8988T (cell line): Measurements from ENCODE around the gene IL10RB.
"Not testable (repeated sequence)": the region's sequence is repeated elsewhere in the genome, so short reads cannot be mapped to it uniquely, and the experiment has no call there.

Experiments
- DNase-seq: peaks from one replicate; pipeline ENCODE4 v3.0.0; 2011

Gene IL10RB

GRCh38 chr21:33241846-33242245 lies 24.3 kb upstream of the IL10RB start:
- no peak for DNase-seq

GRCh38 chr21:33242846-33243245 lies 23.3 kb upstream of the IL10RB start:
- not testable (repeated sequence) for DNase-seq

DNA sequence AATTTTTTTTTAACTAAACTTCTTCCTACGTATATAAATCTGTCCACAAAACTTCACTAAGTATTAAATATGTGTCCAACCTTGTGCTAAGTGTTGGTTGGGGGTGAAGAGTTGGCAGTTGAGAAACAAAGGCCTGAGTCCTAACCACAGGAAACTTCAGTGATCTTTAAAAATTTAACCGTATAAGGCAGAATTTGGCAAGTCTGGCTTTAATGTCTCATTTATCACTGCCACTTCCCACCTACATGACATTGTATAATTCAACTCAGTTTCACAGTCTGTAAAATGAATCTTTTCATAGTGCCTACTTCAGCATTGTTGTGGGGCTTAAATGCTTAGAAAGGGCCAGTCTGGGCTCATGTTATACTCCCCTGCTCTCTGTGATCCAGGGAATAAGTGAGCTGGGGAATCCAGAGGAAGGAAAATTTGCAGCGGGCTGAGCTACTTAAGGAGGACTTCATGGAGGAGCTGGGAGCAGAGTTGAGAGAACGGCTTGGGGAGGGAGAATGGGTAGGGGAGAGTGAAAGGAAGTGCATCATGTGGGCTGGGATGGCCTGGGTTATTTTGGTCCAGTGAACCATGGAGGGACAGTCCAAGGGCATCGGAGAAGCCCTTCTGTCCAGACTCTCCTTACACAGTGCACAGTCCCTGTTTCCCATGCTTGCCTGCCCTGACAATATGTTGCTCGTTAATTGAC lies 21.9 kb upstream of the IL10RB start:
- no peak for DNase-seq

- DNase-seq, result no peak
Observed at GRCh38 chr21:33244779-33245105, 21.4 kb upstream of the IL10RB start.

DNA sequence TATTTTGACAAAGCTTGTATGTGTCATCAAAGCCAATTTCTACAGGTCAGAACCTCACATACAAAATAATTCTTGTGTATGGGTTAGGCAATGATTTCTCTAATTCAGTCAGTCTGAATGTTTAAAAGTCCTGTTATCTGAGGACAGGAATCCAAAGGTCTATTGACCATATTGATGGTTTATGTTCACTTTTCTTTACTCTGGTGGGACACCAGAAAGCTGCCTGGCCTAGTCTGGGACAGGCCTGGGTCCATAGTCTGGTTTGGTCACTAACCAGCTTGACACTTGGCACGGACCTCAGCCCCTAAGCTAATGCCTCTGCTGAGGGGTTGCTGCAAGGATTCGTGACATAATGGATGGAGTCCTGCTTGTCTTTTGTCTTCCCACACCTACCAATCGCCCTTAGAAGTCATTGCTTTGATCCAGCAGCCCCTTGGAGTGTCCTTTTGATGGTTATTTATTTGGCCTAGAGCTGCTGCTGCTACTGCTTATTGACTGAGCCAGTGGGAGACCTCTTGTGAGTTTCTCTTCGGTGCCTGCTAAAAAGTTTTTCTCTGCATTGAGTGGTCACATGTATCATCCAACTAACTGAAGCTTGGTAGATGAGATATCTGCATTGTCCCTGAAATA lies 20.8 kb upstream of the IL10RB start:
- DNase-seq, result no peak

DNA sequence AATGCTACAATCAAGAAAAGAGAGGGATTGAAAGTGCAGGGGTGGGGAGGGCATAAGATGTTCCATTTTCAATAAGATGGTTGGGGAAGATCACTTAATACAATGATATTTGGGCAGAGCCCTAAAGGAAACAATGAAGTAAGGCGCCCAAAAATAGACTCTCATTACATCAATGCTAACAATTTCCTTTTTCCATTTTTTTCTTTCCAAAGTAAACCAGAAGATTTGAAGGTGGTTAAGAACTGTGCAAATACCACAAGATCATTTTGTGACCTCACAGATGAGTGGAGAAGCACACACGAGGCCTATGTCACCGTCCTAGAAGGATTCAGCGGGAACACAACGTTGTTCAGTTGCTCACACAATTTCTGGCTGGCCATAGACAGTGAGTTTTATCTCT lies 19.7 kb upstream of the IL10RB start:
- no peak for DNase-seq

GRCh38 chr21:33246963-33247362 lies 19.2 kb upstream of the IL10RB start:
- no peak for DNase-seq

DNA sequence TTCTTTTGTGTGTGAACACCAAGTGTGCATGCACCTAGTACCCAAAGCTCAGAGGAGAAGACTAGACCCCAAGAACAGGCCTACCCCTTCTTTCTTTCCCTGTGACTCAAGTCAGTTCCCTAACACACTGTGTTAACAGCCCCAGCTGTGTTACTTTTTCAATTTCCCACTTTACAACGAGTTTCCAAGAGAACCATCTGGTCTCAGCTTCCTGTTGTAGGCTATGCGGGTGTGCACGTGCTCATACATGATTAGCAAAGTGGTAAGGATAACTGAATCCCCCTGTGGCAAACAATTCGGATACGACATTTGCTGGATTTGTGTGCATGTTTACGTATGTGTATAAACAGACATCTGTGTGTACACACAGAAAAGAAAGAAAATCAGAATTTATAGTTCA lies 18.6 kb upstream of the IL10RB start:
- DNase-seq, result no peak

DNA sequence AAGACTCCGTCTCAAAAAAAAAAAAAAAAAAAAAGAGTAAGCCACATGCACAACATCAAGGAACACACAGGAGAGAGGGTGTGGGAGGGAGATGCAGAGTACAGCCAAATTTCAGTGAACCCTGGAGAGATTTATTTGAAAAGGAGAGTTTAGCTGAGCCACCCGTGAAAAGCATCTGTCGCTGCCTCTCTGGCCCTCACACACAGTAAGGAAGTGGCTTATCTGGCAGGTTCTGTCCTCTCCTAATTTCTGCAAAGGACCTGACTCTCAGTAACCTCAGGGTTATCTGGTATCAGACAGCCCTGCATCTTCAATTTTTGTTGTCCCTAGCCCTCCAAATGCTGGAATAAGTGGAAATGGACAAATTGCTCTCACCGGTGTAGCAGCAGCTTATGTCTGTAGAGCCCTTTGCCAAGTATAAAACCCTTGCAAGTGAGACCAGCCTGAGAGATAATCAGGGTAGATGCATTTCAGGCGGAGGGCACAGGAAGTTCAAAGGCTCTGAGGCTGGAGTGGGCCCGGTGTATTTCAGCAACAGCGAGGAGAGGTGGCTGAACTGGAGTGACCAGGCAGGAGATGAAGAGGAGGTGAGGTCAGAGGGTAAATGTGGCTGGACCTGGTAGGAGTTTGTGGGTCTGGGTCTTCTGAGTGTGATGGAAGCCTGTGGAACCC lies 16.7 kb upstream of the IL10RB start:
- DNase-seq, result no peak

DNA sequence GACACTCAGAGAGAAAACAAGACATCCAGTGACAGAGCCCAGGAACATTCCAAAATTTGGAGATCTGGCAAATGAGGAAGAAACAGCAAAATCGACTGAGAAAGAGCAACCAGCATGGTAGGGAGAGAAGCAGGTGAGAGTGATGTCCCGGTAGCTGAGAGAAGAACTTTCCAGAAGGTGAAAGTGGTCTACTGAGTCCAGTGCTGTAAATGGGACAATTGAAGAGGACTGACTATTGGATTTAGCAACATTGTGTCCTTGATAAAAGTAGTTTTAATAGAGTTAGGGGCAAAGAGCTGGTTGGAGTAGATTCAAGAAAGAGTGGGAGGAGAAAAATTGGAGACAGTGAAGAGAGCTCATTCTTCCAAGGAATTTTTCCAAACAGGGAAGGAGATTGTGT lies 15.0 kb upstream of the IL10RB start:
- no peak for DNase-seq

GRCh38 chr21:33253382-33253781 lies 12.8 kb upstream of the IL10RB start:
- DNase-seq, result not testable (repeated sequence)

DNA sequence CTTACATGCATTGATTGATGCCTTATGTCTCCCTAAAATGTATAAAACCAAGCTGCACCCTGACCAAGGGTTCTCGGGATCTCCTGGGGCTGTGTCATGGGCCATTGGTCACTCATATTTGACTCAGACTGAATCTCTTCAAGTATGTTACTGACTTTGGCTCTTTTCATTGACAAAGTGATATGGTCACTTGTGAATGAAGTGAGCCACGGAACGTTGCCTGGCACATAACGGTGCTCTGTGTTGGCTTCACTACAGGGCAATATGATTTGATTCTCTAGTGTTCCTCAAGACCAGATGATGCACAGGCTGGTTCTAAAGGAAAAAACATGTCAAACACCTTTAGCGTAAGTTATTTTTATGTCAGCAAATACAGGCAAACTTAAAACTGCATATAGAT lies 11.4 kb upstream of the IL10RB start:
- no peak for DNase-seq

DNA sequence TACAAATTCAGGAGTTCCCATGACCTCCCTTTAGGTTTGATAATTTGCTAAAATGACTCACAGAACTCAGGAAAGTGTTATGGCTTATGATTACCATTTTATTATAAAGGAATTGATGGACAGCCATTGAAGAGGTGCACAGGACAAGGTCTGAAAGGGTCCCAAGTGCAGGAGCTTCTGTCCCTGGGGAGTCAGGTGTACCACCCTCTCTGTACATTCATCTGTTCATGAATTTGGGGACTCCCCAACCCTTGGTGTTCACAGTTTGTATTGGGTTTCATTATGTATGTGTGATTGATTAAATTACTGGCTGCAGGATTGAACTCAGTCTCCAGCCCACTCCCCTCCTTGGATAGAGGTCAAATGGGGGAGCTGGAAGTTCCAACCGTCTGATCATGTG lies 10.8 kb upstream of the IL10RB start:
- DNase-seq, result no peak

DNA sequence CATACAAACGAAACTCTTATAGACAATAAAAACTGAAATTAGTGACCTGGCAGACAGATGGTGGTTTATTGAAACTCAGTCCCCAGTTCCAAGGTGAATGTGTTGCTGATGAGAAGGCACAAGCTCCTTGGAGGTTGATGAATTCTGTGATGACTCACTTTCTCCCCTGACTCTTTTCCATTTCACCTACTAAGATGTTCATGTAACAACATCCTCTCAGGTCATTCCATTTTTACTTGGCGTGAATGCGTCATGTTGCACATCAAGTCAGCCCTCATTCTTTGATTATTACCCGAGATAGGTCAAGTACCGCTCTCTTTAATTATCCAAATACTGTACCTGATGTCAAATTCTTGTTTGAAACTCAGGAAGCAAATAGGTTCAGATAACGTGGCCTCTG lies 10.1 kb upstream of the IL10RB start:
- DNase-seq, result no peak

DNA sequence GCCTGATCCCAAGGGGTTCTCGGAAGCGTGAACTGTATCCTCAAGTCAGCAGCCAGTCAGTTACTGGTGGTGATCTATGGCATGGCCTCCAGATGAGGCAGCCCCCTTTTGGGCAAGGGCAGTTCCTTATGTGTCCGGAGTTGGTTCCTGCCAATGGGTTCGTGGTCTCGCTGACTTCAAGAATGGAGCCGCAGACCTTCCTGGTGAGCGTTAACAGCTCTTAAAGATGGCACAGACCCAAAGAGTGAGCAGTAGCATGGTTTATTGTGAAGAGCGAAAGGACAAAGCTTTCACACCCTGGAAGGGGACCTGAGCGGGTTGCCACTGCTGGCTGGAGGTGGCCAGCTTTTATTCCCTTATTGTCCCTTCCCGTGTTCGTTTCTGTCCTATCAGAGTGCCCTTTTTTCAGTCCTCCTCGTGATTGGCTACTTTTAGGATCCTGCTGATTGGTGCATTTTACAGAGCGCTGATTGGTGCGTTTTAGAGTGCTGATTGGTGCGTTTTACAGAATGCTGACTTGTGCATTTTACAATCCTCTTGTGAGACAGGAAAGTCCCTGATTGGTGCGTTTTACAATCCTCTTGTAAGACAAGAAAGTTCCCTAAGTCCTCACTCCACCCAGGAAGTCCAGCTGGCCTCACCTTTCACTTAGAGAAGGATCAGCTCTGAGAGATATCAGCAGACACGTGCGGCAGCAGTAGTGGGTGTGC lies 8.9 kb upstream of the IL10RB start:
- DNase-seq, result no peak

- DNase-seq, result no peak
Observed at GRCh38 chr21:33258475-33258874, 7.7 kb upstream of the IL10RB start.

DNA sequence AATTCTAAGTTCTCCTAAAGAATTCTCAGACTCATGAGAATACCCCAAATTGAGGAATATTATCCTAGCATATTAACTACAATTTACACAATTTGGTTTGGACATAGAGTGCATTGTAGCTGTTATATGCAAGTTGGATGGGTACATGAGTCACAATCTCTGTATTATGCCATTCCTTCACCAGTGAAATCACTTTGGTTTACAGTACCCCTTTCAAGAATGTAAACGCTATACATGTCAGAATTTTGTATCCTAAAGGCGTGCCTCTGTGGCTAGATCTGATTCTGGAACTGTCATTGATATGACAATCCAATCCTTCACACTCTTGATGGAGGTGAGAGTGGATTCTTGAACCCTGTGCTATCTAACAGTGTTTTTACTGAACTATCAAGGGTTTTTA lies 6.7 kb upstream of the IL10RB start:
- DNase-seq, result no peak

DNA sequence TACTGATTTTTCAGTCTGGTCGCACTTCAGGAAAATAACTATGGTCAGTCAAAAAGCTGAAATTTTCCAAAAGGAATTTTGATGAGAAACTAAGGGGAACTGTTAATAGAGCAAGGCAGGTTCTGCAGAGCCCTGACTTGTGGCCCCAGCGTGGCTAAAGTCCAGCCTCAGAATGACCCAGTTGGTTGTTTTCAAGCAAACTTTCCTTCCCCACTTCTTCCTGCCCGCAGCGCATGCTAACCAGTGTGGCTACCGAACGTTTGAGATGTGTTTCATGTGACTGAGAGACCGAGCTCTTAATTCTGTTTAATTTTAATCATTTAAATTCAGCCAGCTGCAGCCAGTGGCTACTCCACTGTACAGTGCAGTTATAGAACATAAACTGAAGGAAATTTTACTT lies 6.2 kb upstream of the IL10RB start:
- no peak for DNase-seq

- no peak for DNase-seq
Observed at GRCh38 chr21:33261635-33262034, 4.5 kb upstream of the IL10RB start.

DNA sequence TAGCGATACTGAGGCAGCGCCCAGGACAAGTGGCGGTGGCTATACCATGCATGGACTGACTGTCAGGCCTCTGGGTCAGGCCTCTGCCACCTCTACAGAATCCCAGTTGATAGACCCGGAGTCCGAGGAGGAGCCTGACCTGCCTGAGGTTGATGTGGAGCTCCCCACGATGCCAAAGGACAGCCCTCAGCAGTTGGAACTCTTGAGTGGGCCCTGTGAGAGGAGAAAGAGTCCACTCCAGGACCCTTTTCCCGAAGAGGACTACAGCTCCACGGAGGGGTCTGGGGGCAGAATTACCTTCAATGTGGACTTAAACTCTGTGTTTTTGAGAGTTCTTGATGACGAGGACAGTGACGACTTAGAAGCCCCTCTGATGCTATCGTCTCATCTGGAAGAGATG lies 3.2 kb upstream of the IL10RB start:
- no peak for DNase-seq

GRCh38 chr21:33264561-33264960 lies 1.6 kb upstream of the IL10RB start:
- no peak for DNase-seq

DNA sequence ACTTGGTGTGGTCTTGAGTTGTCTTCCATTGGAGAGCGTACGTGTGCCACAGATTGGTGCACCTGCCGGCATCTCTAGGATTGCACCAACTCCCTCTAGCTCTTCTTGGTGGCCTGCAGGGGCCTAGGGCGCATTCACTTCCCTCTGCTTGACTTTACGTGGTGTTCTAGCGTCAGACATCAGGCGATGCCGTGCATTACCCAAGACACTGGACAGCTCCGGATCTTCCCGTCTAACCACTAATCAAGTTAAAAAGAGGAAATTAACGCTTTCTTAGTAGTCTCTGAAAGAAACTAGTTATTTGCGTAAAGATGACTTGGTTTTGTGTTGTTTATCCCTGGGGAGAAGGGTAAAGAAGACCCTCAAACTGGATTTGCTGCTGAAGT lies 510 bp upstream of the IL10RB start:
- DNase-seq, result no peak

GRCh38 chr21:33266789-33267135 lies 595 bp downstream of the IL10RB start:
- no peak for DNase-seq

DNA sequence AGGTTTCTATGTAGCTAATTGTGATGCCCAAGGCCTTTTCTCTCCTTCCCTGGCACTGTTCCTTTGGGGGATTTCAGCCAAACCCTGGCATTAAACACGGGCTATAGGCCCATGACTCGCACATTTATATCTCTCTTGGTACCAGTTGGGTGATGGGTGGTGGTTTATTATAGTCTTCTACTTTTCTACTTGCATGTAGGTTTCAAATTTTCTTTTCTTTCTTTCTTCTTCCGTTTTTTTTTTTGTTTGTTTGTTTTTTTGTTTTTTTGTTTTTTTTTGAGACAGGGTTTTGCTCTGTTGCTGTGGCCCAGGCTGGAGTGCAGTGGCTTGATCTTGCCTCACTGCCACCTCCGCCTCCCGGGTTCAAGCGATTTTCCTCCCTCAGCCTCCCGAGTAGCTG lies 1.1 kb downstream of the IL10RB start:
- DNase-seq, result no peak
